Stimulated activated CD8-positive, alpha-beta memory T cell treated with anti-CD3 and anti-CD28 coated beads, Interleukin-4, amount 100 ng/mL, for 24 hours (primary cell): Measurements from ENCODE around the gene N4BP3.

Source experiments
- DNase-seq: peaks from one replicate; pipeline ENCODE4 v3.0.0-alpha.2; 2020; ENCODE audit warnings: low read depth

Gene N4BP3

GRCh38 chr5:178103612-178104011, 9.7 kb upstream of the N4BP3 start:
- no peak for DNase-seq

GRCh38 chr5:178104492-178104891, 8.8 kb upstream of the N4BP3 start:
- no peak for DNase-seq

GRCh38 chr5:178106086-178106485, 7.2 kb upstream of the N4BP3 start:
- no peak for DNase-seq

- DNase-seq: no peak
Observed at GRCh38 chr5:178106556-178107239, 6.6 kb upstream of the N4BP3 start.

- no peak for DNase-seq
Observed at GRCh38 chr5:178107756-178108310, 5.5 kb upstream of the N4BP3 start.

GRCh38 chr5:178108446-178108845, 4.9 kb upstream of the N4BP3 start:
- no peak for DNase-seq

- DNase-seq: no peak
Observed at GRCh38 chr5:178108966-178109365, 4.4 kb upstream of the N4BP3 start.

GRCh38 chr5:178110511-178110910, 2.8 kb upstream of the N4BP3 start:
- DNase-seq: no peak

- no peak for DNase-seq
Observed at GRCh38 chr5:178111925-178112324, 1.4 kb upstream of the N4BP3 start.

- DNase-seq: no peak
Observed at GRCh38 chr5:178112545-178112944, 787 bp upstream of the N4BP3 start.

GRCh38 chr5:178113841-178114324, 551 bp downstream of the N4BP3 start:
- no peak for DNase-seq

GRCh38 chr5:178114325-178115135, 1.2 kb downstream of the N4BP3 start:
- DNase-seq: no peak

- DNase-seq: no peak
Observed at GRCh38 chr5:178115136-178115813, 1.9 kb downstream of the N4BP3 start.

GRCh38 chr5:178115814-178116142, 2.4 kb downstream of the N4BP3 start:
- DNase-seq: no peak

GRCh38 chr5:178116143-178116885, 3.0 kb downstream of the N4BP3 start:
- peak; percentile 76 for DNase-seq

GRCh38 chr5:178117923-178118701, 4.8 kb downstream of the N4BP3 start:
- no peak for DNase-seq

- no peak for DNase-seq
Observed at GRCh38 chr5:178119915-178120606, 6.7 kb downstream of the N4BP3 start.

GRCh38 chr5:178120607-178121357, 7.5 kb downstream of the N4BP3 start:
- DNase-seq: peak; percentile 61

- DNase-seq: no peak
Observed at GRCh38 chr5:178121391-178122276, 8.3 kb downstream of the N4BP3 start.
